A673 (cell line): Measurements from ENCODE around the gene P2RY6. TPM values are rescaled to one million over a fixed set of nuclear protein-coding genes. Genes with fewer than 3 reads are reported as not detected.

Experiments used
- BruUV-seq: library from RNA; stranded (reverse); fragments of 400-500 nt; replicated peaks from 2 replicates; lab custom pipeline; 2021; lab: Mats Ljungman, UMichigan
- CTCF ChIA-PET: fragments of 300-600 bp; sonication (Branson Sonifier 250); formaldehyde crosslinking; loops from one replicate; lab custom pipeline; 2022; ENCODE audit warnings: antibody characterized with exemption; lab: Charles Lee
- POLR2A ChIA-PET: fragments of 300-600 bp; sonication (Branson Sonifier 250); formaldehyde crosslinking; loops from one replicate; lab custom pipeline; 2022; ENCODE audit warnings: antibody characterized with exemption; ENCODE audit not compliant: low non-redundant PET; lab: Charles Lee
- DNase-seq: peaks from one replicate; pipeline ENCODE4 v3.0.0-alpha.2; 2015; ENCODE audit warnings: low spot score
- H3K27ac ChIP-seq: fragments of 200-600 bp; sonication (generic); 2 replicates; pipeline ENCODE4 v1.5.1; 2016; ENCODE audit warnings: mixed run types, low read depth, mild to moderate bottlenecking, mixed read lengths, antibody characterized with exemption, low read length; ENCODE audit not compliant: poor library complexity, severe bottlenecking
- H3K27me3 ChIP-seq: fragments of 200-600 bp; sonication (generic); replicated peaks from 2 replicates; pipeline ENCODE4 v1.6.1; 2017; ENCODE audit warnings: mixed run types, low read depth, mild to moderate bottlenecking, mixed read lengths, antibody characterized with exemption, low read length; ENCODE audit not compliant: insufficient read depth, poor library complexity
- H3K36me3 ChIP-seq: fragments of 200-600 bp; sonication (generic); 2 replicates; pipeline ENCODE4 v1.6.1; 2016; ENCODE audit warnings: mixed run types, mild to moderate bottlenecking, mixed read lengths, antibody characterized with exemption, low read length; ENCODE audit not compliant: insufficient read depth, poor library complexity, severe bottlenecking
- H3K4me1 ChIP-seq: fragments of 200-600 bp; sonication (generic); 2 replicates; pipeline ENCODE4 v1.6.1; 2017; ENCODE audit warnings: mixed run types, mild to moderate bottlenecking, mixed read lengths, antibody characterized with exemption, low read length; ENCODE audit not compliant: insufficient read depth, poor library complexity, severe bottlenecking
- H3K4me3 ChIP-seq: fragments of 200-600 bp; sonication (generic); 2 replicates; pipeline ENCODE4 v1.5.1; 2016; ENCODE audit warnings: low read depth, mixed run types, mild to moderate bottlenecking, mixed read lengths, low read length; ENCODE audit not compliant: poor library complexity, severe bottlenecking
- H3K9me3 ChIP-seq: fragments of 200-600 bp; sonication (generic); 2 replicates; pipeline ENCODE4 v1.6.1; 2016; ENCODE audit warnings: mixed run types, low read depth, mild to moderate bottlenecking, mixed read lengths, antibody characterized with exemption, low read length; ENCODE audit not compliant: poor library complexity, severe bottlenecking
- EZH2 ChIP-seq: fragments of 200-600 bp; sonication (generic); IDR thresholded peaks from 2 replicates; pipeline ENCODE4 v1.6.1; 2017; ENCODE audit warnings: borderline replicate concordance, low read depth, mild to moderate bottlenecking, mixed read lengths, antibody characterized with exemption, low read length; ENCODE audit not compliant: poor library complexity, severe bottlenecking
- intact Hi-C: fragments of 100-400 bp; cut with micrococcal nuclease; formaldehyde crosslinking; loops from one replicate; pipeline ENCODE4 v1.10.0; 2022; ENCODE audit not compliant: unreplicated experiment
- total RNA-seq: library from RNA; stranded (reverse); gene quantifications from 2 replicates; pipeline ENCODE4 v1.2.3, GENCODE V29; 2021
- TF ChIP-seq, protein P1 (sequence below): fragments of 300-800, 200-600 bp; sonication (generic); conservative IDR thresholded peaks from 2 replicates; pipeline ENCODE4 v1.5.1; 2017; ENCODE audit warnings: low read depth, mild to moderate bottlenecking, antibody characterized with exemption, low read length, moderate library complexity, mixed read lengths

Gene P2RY6
- total RNA-seq, 1 experiment from 2014 or later, result 0.43 TPM

DNA sequence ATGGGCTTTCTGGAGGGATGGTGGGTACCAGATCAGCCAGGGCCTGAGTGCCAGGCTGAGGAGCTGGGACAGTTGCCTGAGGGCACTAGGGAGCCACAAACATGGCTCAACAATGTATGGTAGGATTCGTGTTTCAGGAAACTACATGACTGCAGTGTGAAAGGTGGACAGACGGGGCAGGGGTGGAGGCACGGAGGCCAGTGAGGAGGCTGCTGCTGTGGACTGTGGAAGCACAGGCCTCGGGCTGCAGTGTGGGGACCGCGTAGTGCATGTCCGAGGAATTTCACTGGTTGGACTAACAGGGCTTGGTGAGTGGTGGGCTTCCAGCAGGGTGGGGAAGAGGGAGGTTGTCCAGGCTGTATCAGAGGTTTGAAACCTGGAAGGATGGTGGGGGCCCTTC lies 46.3 kb upstream of the P2RY6 start:
- DNase-seq, result no peak
- POLR2A ChIA-PET, result no interaction called here
- intact Hi-C loops, result no loop called here
- H3K9me3 ChIP-seq, result no peaks in the 10 kb centered on the region
- CTCF ChIA-PET, result no interaction called here
- no TSS peak for BruUV-seq
- TF ChIP-seq, protein P1, sequence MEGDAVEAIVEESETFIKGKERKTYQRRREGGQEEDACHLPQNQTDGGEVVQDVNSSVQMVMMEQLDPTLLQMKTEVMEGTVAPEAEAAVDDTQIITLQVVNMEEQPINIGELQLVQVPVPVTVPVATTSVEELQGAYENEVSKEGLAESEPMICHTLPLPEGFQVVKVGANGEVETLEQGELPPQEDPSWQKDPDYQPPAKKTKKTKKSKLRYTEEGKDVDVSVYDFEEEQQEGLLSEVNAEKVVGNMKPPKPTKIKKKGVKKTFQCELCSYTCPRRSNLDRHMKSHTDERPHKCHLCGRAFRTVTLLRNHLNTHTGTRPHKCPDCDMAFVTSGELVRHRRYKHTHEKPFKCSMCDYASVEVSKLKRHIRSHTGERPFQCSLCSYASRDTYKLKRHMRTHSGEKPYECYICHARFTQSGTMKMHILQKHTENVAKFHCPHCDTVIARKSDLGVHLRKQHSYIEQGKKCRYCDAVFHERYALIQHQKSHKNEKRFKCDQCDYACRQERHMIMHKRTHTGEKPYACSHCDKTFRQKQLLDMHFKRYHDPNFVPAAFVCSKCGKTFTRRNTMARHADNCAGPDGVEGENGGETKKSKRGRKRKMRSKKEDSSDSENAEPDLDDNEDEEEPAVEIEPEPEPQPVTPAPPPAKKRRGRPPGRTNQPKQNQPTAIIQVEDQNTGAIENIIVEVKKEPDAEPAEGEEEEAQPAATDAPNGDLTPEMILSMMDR, result no peak
- no peak for TF ChIP-seq EZH2
- H3K27ac ChIP-seq, result no peak overlapping the region
- no peaks in the 10 kb centered on the region for H3K36me3 ChIP-seq
- H3K27me3 ChIP-seq, result no peaks in the 10 kb centered on the region
- no peaks in the 10 kb centered on the region for H3K4me1 ChIP-seq
- H3K4me3 ChIP-seq, result no peak overlapping the region

DNA sequence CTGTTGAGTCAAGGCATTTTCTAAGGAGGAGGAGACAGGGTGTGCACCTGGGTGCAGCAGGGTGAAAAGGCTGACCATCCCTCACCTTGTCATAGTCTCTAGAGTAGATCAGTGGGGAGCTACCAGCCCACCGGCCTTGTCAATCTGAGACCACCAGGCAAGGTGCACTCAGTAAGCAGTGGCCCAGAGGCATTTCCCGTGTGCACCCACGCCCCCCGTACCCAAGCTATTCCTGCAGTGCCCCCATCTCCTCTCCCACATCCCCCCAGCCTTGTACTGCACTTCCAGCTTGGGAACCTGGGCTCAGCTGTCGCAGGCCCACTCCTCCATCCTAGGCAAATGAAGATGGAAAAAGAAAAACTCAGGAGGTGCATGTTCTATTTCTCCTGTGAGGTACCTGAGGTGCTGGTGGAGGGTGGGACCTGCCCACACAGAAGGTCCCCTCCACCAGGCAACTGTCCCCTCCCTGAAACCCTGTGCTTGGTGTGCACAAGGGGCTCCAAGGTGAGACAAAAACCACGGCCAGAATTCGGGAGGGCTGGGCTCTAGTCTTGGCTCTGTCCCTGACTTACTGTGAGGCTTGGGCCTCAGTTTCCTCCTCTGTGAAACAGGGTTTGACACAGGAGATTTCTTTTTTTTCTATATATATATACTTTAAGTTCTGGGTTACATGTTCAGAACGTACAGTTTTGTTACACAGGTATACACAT lies 45.7 kb upstream of the P2RY6 start:
- Histone ChIP-seq H3K27ac (no peak overlapping the region), H3K27me3 (no peaks in the 10 kb centered on the region), H3K4me1 (no peaks in the 10 kb centered on the region), H3K4me3 (no peak overlapping the region), H3K36me3 (no peaks in the 10 kb centered on the region), H3K9me3 (no peaks in the 10 kb centered on the region)
- DNase-seq, result no peak
- ChIA-PET CTCF (interaction anchor here (0.5 kb wide), 1 partner anchor 676 kb away, joined by 7 read pairs; no protein-coding TSS in a partner anchor), POLR2A (no interaction called here)
- intact Hi-C loops, result no loop called here
- no peak for TF ChIP-seq EZH2
- TF ChIP-seq, protein P1, result no peak
- no TSS peak for BruUV-seq

DNA sequence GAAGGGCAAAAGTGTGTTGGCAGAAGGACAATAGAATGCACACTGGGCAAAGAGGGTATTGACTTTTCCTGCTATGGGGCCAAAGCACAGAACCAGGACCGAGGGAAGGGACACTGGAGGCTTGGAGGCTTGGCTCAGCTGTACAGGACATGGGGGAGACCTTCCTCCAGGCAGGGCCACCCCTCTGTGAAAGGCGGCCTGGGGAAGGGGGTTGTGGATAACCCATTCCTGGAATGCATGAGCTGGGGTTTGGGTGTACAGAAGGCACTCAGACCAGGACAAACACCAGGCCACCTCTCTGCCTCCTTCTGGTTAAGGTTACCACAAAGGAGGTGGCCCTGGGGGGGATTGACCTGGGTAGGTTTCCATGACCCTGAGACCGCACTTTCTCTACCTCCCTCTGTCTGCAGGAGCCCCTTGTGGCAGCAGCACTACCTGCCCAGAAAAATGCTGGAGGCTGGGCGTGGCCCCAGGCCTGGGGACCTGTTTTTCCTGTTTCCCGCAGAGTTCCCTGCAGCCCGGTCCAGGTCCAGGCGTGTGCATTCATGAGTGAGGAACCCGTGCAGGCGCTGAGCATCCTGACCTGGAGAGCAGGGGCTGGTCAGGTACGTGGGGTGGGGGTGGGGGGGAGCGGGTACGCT lies 44.4 kb upstream of the P2RY6 start:
- CTCF ChIA-PET, result no interaction called here
- no TSS peak for BruUV-seq
- Histone ChIP-seq H3K4me3 (no peak overlapping the region), H3K9me3 (no peaks in the 10 kb centered on the region), H3K27ac (no peak overlapping the region), H3K4me1 (no peaks in the 10 kb centered on the region), H3K36me3 (no peaks in the 10 kb centered on the region), H3K27me3 (no peaks in the 10 kb centered on the region)
- POLR2A ChIA-PET, result no interaction called here
- intact Hi-C loops, result no loop called here
- no peak for DNase-seq
- TF ChIP-seq, protein P1, result no peak
- no peak for TF ChIP-seq EZH2
